ENCODE data around the gene RNF34. TPM values are rescaled to one million over a fixed set of nuclear protein-coding genes. Genes with fewer than 3 reads are reported as not detected.
"Not testable (repeated sequence)": the region's sequence is repeated elsewhere in the genome, so short reads cannot be mapped to it uniquely, and the experiment has no call there.

Gene RNF34
- total RNA-seq, 1 experiment from 2014 or later = 66.4 TPM

DNA sequence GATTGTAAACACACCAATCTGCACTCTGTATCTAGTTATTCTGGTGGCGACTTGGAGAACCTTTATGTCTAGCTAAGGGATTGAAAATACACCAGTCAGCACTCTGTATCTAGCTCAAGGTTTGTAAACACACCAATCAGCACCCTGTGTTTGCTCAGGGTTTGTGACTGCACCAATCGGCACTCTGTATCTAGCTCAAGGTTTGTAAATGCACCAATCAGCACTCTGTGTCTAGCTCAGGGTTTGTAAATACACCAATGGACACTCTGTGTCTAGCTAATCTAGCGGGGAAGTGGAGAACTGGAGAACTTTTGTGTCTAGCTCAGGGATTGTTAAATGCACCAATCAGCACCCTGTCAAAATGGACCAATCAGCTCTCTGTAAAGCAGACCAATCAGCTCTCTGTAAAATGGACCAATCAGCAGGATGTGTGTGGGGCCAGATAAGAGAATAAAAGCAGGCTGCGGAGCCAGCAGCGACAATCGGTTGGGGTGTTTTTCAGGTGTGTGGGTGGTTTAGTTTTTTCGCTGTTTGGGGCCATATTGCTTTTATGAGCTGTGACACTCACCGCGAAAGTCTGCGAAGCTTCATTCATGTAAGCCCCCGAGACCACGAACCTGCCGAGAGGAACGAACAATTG is 24.9 kb upstream of the RNF34 start:
- H2BK20ac ChIP-seq (ENCODE audit: low read depth, low read length, poor library complexity, severe bottlenecking); H4K20me1 ChIP-seq (ENCODE audit: control insufficient read depth, insufficient read depth, insufficient read length); H3K23me2 ChIP-seq (ENCODE audit: insufficient read length, low read depth, low read length, poor library complexity, severe bottlenecking); H2BK120ac ChIP-seq (ENCODE audit: low read depth, low read length, poor library complexity, severe bottlenecking); H3K18ac ChIP-seq (ENCODE audit: insufficient read length, low read depth, low read length); H3K36me3 Mint-ChIP-seq (ENCODE audit: insufficient read depth in 1 of 3, low read depth in 3 of 3); H4K5ac ChIP-seq (ENCODE audit: insufficient read length, low read depth, low read length); H2BK15ac ChIP-seq (ENCODE audit: low read depth, low read length); H3K23ac ChIP-seq (ENCODE audit: insufficient read length, low read depth, low read length); H3K4me1 Mint-ChIP-seq; H3T11ph ChIP-seq (ENCODE audit: low read length); H4K91ac ChIP-seq (ENCODE audit: insufficient read length, low read depth, low read length); H3K14ac ChIP-seq (ENCODE audit: insufficient read depth, low read length); H3K27ac ChIP-seq (ENCODE audit: insufficient read length, low read depth, low read length); H3K27ac Mint-ChIP-seq; H4K8ac ChIP-seq (replicated peaks; ENCODE audit: insufficient read length, low read depth, low read length); H3K4me2 ChIP-seq (ENCODE audit: insufficient read depth, insufficient read length, low read length); H2AK5ac ChIP-seq (ENCODE audit: insufficient read length, low read length); H3K4me3 Mint-ChIP-seq; H2AFZ ChIP-seq (ENCODE audit: low read length); H3K56ac ChIP-seq (ENCODE audit: insufficient read length, low read depth, low read length); H3K9ac ChIP-seq (ENCODE audit: extremely low read depth, insufficient read length, low read length); H2BK12ac ChIP-seq (ENCODE audit: insufficient read length, low read depth, low read length); H3K79me2 ChIP-seq (ENCODE audit: insufficient read depth, low read length); H3K27me3 ChIP-seq (ENCODE audit: insufficient read depth, low read length); H3K4me1 ChIP-seq (ENCODE audit: insufficient read depth, low read length); H3K4ac ChIP-seq (ENCODE audit: low read depth, low read length); DNase-seq; H3K79me1 ChIP-seq (ENCODE audit: insufficient read depth, low read depth, low read length, poor library complexity, severe bottlenecking); H2BK5ac ChIP-seq (ENCODE audit: insufficient read length, low read length); H3K9me3 ChIP-seq (ENCODE audit: control insufficient read depth, low read depth, low read length); H3K27me3 Mint-ChIP-seq (ENCODE audit: low read depth); H3K9me3 Mint-ChIP-seq: not testable (repeated sequence)
- no CpG with 5 or more reads among the region's 14 CpGs for WGBS (ENCODE audit: extremely low coverage, insufficient read length, low lambda C conversion rate)

All from H9 (cell line).